Measurements from ENCODE around the gene MED31.
"Not testable (repeated sequence)": the region's sequence is repeated elsewhere in the genome, so short reads cannot be mapped to it uniquely, and the experiment has no call there.

- not testable (repeated sequence) for TF ChIP-seq POLR2AphosphoS5, POLR2A, CTCF (IDR thresholded peaks at IDR 0.05)
Measured at GRCh38 chr17:6691958-6692357, 40.6 kb upstream of the MED31 start.
